Mucosa of descending colon (tissue), 3 donors: ENCODE measurements around the gene RASSF1. TPM values are rescaled to one million over a fixed set of nuclear protein-coding genes. Genes with fewer than 3 reads are reported as not detected.

Experiments used
- ATAC-seq: fragments of 200-7000 bp; cut with Tn5 transposase; one replicate; pipeline ENCODE4 v1.9.1; 2020; ENCODE audit warnings: mild to moderate bottlenecking, moderate library complexity
- DNase-seq, 3 donors: peaks; one replicate each; pipeline ENCODE4 v3.0.0-alpha.2; 2020
- H3K36me3 ChIP-seq: fragments of 200-600 bp; one replicate; pipeline ENCODE4 v1.8.0; 2021; ENCODE audit warnings: low read depth, mild to moderate bottlenecking
- H3K4me1 ChIP-seq: fragments of 200-600 bp; one replicate; pipeline ENCODE4 v1.8.0; 2021; ENCODE audit warnings: low read depth, mild to moderate bottlenecking
- H3K4me3 ChIP-seq: fragments of 200-600 bp; one replicate; pipeline ENCODE4 v1.8.0; 2021; ENCODE audit warnings: mild to moderate bottlenecking
- H3K9me3 ChIP-seq: fragments of 200-600 bp; one replicate; pipeline ENCODE4 v1.8.0; 2021; ENCODE audit warnings: mild to moderate bottlenecking
- intact Hi-C, 2 donors: fragments of 100-400 bp; cut with DNase I in 1 of 2; cut with micrococcal nuclease in 1 of 2; formaldehyde crosslinking; loops; one replicate each; pipeline versions ENCODE4 v1.11.0 to v1.11.1; 2022; cut with DNase I, micrococcal nuclease
- total RNA-seq, 3 donors: library from RNA; stranded (reverse); fragmentation: NEBNext Ultra II Directional in 2 of 3; extraction: Animal tissue kit (Norgen Biotek cat#: 25700) in 2 of 3; gene quantifications; one replicate each; pipeline versions ENCODE4 v1.2.1 to v1.2.4, GENCODE V29; 2021 to 2023
- TF ChIP-seq, protein P1 (sequence below): fragments of 200-600 bp; IDR thresholded peaks from one replicate; pipeline ENCODE4 v1.8.0; 2022; ENCODE audit warnings: antibody characterized with exemption, mild to moderate bottlenecking
- donor health status: DM: no; HTN: no; CAD: no; lungs with moderate emphysema.
- donor health status: DM: no; HTN: no; CAD: no.
- donor health status: DM: no; HTN: yes; CAD: no.

The RASSF1 gene
- total RNA-seq, 3 donors from 2014 or later, result 10.9 to 25.7 (median 18.9) TPM

- Histone ChIP-seq H3K36me3 (no peaks in the 10 kb centered on the region), H3K4me3 (no peak overlapping the region), H3K9me3 (no peaks in the 10 kb centered on the region), H3K4me1 (peaks cover 52% of the 10 kb centered on the region)
- intact Hi-C loops, result no loop called here
- peak; percentile 16 for ATAC-seq
- no peak for DNase-seq
- TF ChIP-seq, protein P1, sequence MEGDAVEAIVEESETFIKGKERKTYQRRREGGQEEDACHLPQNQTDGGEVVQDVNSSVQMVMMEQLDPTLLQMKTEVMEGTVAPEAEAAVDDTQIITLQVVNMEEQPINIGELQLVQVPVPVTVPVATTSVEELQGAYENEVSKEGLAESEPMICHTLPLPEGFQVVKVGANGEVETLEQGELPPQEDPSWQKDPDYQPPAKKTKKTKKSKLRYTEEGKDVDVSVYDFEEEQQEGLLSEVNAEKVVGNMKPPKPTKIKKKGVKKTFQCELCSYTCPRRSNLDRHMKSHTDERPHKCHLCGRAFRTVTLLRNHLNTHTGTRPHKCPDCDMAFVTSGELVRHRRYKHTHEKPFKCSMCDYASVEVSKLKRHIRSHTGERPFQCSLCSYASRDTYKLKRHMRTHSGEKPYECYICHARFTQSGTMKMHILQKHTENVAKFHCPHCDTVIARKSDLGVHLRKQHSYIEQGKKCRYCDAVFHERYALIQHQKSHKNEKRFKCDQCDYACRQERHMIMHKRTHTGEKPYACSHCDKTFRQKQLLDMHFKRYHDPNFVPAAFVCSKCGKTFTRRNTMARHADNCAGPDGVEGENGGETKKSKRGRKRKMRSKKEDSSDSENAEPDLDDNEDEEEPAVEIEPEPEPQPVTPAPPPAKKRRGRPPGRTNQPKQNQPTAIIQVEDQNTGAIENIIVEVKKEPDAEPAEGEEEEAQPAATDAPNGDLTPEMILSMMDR, result no peak
Measured at GRCh38 chr3:50352781-50353180, 12.1 kb upstream of the RASSF1 start.

- no peak for ATAC-seq
- Histone ChIP-seq H3K4me3 (no peak overlapping the region), H3K4me1 (peaks cover 37% of the 10 kb centered on the region), H3K36me3 (no peaks in the 10 kb centered on the region), H3K9me3 (no peaks in the 10 kb centered on the region)
- no peak for DNase-seq
- intact Hi-C loops, result no loop called here
- TF ChIP-seq, protein P1, result no peak
Measured at GRCh38 chr3:50351323-50351697, 10.7 kb upstream of the RASSF1 start.

GRCh38 chr3:50350527-50351322 is 10.1 kb upstream of the RASSF1 start, which contains the start of the genes CYB561D2 and NPRL2:
CYB561D2 (plus strand) TSS chr3:50350862; CDS start chr3:50351434, 572 bp downstream.
NPRL2 (minus strand) TSS chr3:50350775; CDS start chr3:50350652, 123 bp downstream.
- peak; percentile 97 to 100 (median 99) for DNase-seq
- Histone ChIP-seq H3K4me1 (peaks cover 33% of the 10 kb centered on the region), H3K9me3 (no peaks in the 10 kb centered on the region), H3K36me3 (no peaks in the 10 kb centered on the region), H3K4me3 (peak within 1 kb of the TSS; percentile 71)
- peak; percentile 94 for ATAC-seq
- intact Hi-C loops, result no loop called here
- TF ChIP-seq, protein P1, result no peak

DNA sequence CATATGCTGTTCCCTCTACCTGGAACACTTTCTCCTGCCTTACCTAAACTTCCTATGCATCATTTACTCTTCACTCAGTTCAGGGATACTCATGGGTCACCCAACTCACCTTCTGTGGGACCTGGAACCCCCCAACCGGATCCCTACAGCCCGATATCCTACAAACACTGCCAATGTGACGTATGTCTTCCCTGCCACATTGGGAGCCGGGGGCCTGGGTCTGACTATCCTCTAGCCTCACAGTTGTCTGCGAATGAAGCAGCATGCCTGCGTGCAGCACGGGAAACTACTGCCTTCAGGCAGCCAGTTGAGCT is 9.5 kb upstream of the RASSF1 start:
- ATAC-seq (no peak), DNase-seq (no peak)
- intact Hi-C loops, result no loop called here
- Histone ChIP-seq H3K9me3 (no peaks in the 10 kb centered on the region), H3K4me3 (peak overlapping the region; percentile 71), H3K36me3 (no peaks in the 10 kb centered on the region), H3K4me1 (peaks cover 36% of the 10 kb centered on the region)
- TF ChIP-seq, protein P1, result no peak

GRCh38 chr3:50347187-50347813 is 6.7 kb upstream of the RASSF1 start:
- TF ChIP-seq, protein P1, result no peak
- Histone ChIP-seq H3K36me3 (no peaks in the 10 kb centered on the region), H3K4me1 (peaks cover 30% of the 10 kb centered on the region), H3K4me3 (no peak overlapping the region), H3K9me3 (no peaks in the 10 kb centered on the region)
- ATAC-seq (peak; percentile 15), DNase-seq (peak in 2 of 3 donors; percentile 73 to 77)
- intact Hi-C loops, result loop anchor here in 1 of 2 donors (5.0 kb wide), 1 partner anchor 195 kb away; no protein-coding TSS in a partner anchor
